Naive B cell (primary cell): ENCODE measurements around the gene NAMPT. TPM values are rescaled to one million over a fixed set of nuclear protein-coding genes. Genes with fewer than 3 reads are reported as not detected.

Experiments used
- ATAC-seq, 2 donors: fragments of 150-1000 bp; cut with Tn5 transposase; 2 replicates each; pipeline ENCODE4 v1.10.0; 2021; ENCODE audit warnings: low read depth in 2 of 2, mild to moderate bottlenecking in 2 of 2, moderate library complexity in 2 of 2
- DNase-seq: peaks from one replicate; pipeline ENCODE4 v3.0.0; 2022
- H3K27ac Mint-ChIP-seq, 6 donors: one replicate each; pipeline ENCODE4 v1.8.0; 2020 to 2022; ENCODE audit warnings: mild to moderate bottlenecking in 6 of 6, mixed read lengths in 6 of 6, moderate library complexity in 5 of 6, inconsistent platforms in 2 of 6
- H3K27me3 Mint-ChIP-seq, 3 donors: one replicate each; pipeline ENCODE4 v1.8.0; 2021 to 2022; ENCODE audit warnings: mixed read lengths in 3 of 3, mild to moderate bottlenecking in 1 of 3
- H3K36me3 Mint-ChIP-seq, 2 donors: one replicate each; pipeline ENCODE4 v1.8.0; 2020 to 2022; ENCODE audit warnings: mixed read lengths in 2 of 2, inconsistent platforms in 1 of 2, mild to moderate bottlenecking in 1 of 2
- H3K4me1 Mint-ChIP-seq, 3 donors: one replicate each; pipeline ENCODE4 v1.8.0; 2020 to 2022; ENCODE audit warnings: mixed read lengths in 3 of 3, inconsistent platforms in 1 of 3, mild to moderate bottlenecking in 1 of 3, moderate library complexity in 1 of 3
- H3K4me3 Mint-ChIP-seq, 8 donors: one replicate each; pipeline ENCODE4 v1.8.0; 2020 to 2022; ENCODE audit warnings: mild to moderate bottlenecking in 8 of 8, mixed read lengths in 8 of 8, moderate library complexity in 8 of 8, inconsistent platforms in 2 of 8
- H3K9me3 Mint-ChIP-seq, 7 donors: one replicate each; pipeline ENCODE4 v1.8.0; 2020 to 2022; ENCODE audit warnings: mixed read lengths in 7 of 7, mild to moderate bottlenecking in 5 of 7, inconsistent platforms in 2 of 7, moderate library complexity in 1 of 7
- polyA plus RNA-seq, 6 donors: library from polyadenylated mRNA; unstranded; fragments of 300-500 nt; fragmentation: Illumina TruSeq; gene quantifications; one replicate each; pipeline ENCODE4 v1.2.3, GENCODE V29; 2021; ENCODE audit warnings: low read depth in 6 of 6

The NAMPT gene
- polyA plus RNA-seq, 6 donors from 2014 or later: 25.8 to 36.2 (median 29.4) TPM

- no peak for ATAC-seq
Measured at GRCh38 chr7:106205621-106206222, 79.1 kb downstream of the NAMPT start.

GRCh38 chr7:106203473-106203872, 81.3 kb downstream of the NAMPT start:
- Mint-ChIP-seq H3K36me3 (peaks cover 0 to 8% of the 10 kb centered on the region in 2 donors), H3K4me1 (no peaks in the 10 kb centered on the region), H3K4me3 (no peak overlapping the region), H3K27ac (no peak overlapping the region), H3K9me3 (peaks cover 0 to 15% (median 4%) of the 10 kb centered on the region in 7 donors), H3K27me3 (peaks cover 16 to 41% (median 31%) of the 10 kb centered on the region in 3 donors)
- no peak for ATAC-seq
- DNase-seq: no peak

More at GRCh38 chr7:106205621-106206222, 79.1 kb downstream of the NAMPT start:
- H3K9me3 Mint-ChIP-seq: peaks cover 0 to 27% (median 13%) of the 10 kb centered on the region in 7 donors
- peaks cover 21 to 50% (median 42%) of the 10 kb centered on the region in 3 donors for H3K27me3 Mint-ChIP-seq
- H3K4me3 Mint-ChIP-seq: no peak overlapping the region
- no peak for DNase-seq
- H3K27ac Mint-ChIP-seq: no peak overlapping the region
- H3K36me3 Mint-ChIP-seq: peaks cover 5 to 10% of the 10 kb centered on the region in 2 donors
- no peaks in the 10 kb centered on the region for H3K4me1 Mint-ChIP-seq

- Mint-ChIP-seq H3K36me3 (no peaks in the 10 kb centered on the region), H3K4me3 (no peak overlapping the region)
Measured at GRCh38 chr7:106201164-106201563, 83.6 kb downstream of the NAMPT start.

GRCh38 chr7:106199813-106200364, 84.9 kb downstream of the NAMPT start:
- Mint-ChIP-seq H3K9me3 (peaks cover 0 to 6% (median 0%) of the 10 kb centered on the region in 7 donors), H3K27ac (no peak overlapping the region), H3K4me1 (no peaks in the 10 kb centered on the region), H3K36me3 (no peaks in the 10 kb centered on the region), H3K4me3 (no peak overlapping the region), H3K27me3 (peaks cover 12 to 31% (median 20%) of the 10 kb centered on the region in 3 donors)
- DNase-seq: no peak
- no peak for ATAC-seq

More at GRCh38 chr7:106201164-106201563, 83.6 kb downstream of the NAMPT start:
- peaks cover 19 to 30% (median 22%) of the 10 kb centered on the region in 3 donors for H3K27me3 Mint-ChIP-seq
- no peak for ATAC-seq
- no peaks in the 10 kb centered on the region for H3K4me1 Mint-ChIP-seq
- no peak for DNase-seq
- H3K9me3 Mint-ChIP-seq: peaks cover 0 to 6% (median 0%) of the 10 kb centered on the region in 7 donors
- H3K27ac Mint-ChIP-seq: no peak overlapping the region

GRCh38 chr7:106199024-106199423, 85.8 kb downstream of the NAMPT start:
- H3K9me3 Mint-ChIP-seq: peaks cover 0 to 6% (median 0%) of the 10 kb centered on the region in 7 donors
- no peaks in the 10 kb centered on the region for H3K36me3 Mint-ChIP-seq
- no peak overlapping the region for H3K27ac Mint-ChIP-seq
- DNase-seq (no peak), ATAC-seq (no peak)
- peaks cover 16 to 35% (median 26%) of the 10 kb centered on the region in 3 donors for H3K27me3 Mint-ChIP-seq
- H3K4me3 Mint-ChIP-seq: no peak overlapping the region
- no peaks in the 10 kb centered on the region for H3K4me1 Mint-ChIP-seq

Other genes with a start within 250 kb of the NAMPT start
- gene SYPL1, start 172.7 kb downstream of the NAMPT start, polyA plus RNA-seq: 100 to 1,000 TPM; 234 to 353 (median 246) TPM